Hematopoietic multipotent progenitor cell treated with erythropoietin and hydrocortisone succinate and interleukin-3 and kit ligand, for 17 days (in vitro differentiated cells): ENCODE data around the gene CEP89.
"Not testable (repeated sequence)": the region's sequence is repeated elsewhere in the genome, so short reads cannot be mapped to it uniquely, and the experiment has no call there.

Experiments used
- DNase-seq: peaks from one replicate; pipeline ENCODE4 v3.0.0-alpha.2; 2015; ENCODE audit warnings: low spot score

The CEP89 gene

GRCh38 chr19:32945260-32945659, 26.5 kb downstream of the CEP89 start:
- DNase-seq: no peak

GRCh38 chr19:32941273-32941672, 30.5 kb downstream of the CEP89 start:
- not testable (repeated sequence) for DNase-seq

- DNase-seq: no peak
Observed at GRCh38 chr19:32936065-32936464, 35.7 kb downstream of the CEP89 start.

- no peak for DNase-seq
Observed at GRCh38 chr19:32935629-32936028, 36.1 kb downstream of the CEP89 start.

- no peak for DNase-seq
Observed at GRCh38 chr19:32933571-32933970, 38.2 kb downstream of the CEP89 start.

DNA sequence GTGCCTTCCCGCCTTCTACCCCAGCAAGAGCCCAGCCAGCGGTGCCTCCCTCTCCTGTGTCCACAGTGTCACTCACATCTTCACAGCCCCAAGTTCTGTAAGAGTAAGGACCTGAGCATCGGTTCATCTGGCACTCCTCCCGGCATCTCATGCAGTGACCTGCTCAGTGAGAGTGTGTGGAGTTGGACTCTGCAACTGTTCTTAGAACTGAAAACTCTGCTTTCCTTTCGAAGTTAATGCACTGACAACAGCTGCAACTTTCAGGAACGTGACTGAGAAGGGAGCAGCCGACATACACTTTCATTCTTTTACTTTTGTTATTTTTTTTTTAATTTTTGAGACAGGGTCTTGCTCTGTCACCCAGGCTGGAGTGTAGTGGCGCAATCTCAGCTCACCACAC, 41.2 kb downstream of the CEP89 start:
- no peak for DNase-seq

- no peak for DNase-seq
Observed at GRCh38 chr19:32928806-32929205, 43.0 kb downstream of the CEP89 start.

GRCh38 chr19:32924200-32924599, 47.6 kb downstream of the CEP89 start:
- DNase-seq: no peak

DNA sequence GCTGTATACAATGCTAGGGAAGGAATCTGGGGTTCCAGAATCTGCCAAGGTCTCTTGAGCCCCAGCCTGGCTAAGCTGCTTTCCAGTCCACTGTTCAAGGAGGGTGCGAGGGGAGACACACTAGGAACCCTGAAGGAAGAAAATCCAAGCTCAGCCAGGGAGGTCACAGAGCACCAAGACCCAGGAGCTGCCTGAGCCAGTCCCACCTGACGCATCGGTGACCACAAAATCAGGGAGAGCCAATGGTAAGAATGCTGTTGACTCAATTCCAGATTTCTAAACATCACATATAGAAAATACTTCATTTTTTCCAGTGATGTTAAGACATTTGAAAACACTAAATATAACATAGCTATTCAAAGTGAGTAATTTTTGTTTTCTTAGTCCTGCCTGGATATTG, 50.1 kb downstream of the CEP89 start:
- DNase-seq: no peak

GRCh38 chr19:32919365-32919764, 52.4 kb downstream of the CEP89 start:
- DNase-seq: no peak

DNA sequence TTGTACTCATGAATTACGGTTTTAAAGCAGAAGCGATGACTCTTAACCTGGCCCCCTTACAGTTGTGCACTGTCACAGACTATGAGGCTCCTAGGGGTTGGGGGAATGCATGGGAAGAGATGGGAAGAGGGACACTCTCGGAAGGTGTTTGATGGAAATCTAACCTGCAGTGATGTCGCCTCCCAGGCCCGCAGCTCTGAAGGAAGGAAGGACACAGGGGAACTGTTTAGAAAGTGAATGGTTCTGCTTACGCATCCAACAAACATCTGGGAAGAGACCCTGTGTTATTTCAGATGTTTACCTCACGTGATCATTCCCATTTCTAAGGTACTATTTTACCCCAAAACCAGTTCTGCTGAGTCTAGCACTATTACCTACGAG, 54.2 kb downstream of the CEP89 start:
- DNase-seq: no peak

GRCh38 chr19:32916969-32917615, 54.7 kb downstream of the CEP89 start:
- DNase-seq: no peak

DNA sequence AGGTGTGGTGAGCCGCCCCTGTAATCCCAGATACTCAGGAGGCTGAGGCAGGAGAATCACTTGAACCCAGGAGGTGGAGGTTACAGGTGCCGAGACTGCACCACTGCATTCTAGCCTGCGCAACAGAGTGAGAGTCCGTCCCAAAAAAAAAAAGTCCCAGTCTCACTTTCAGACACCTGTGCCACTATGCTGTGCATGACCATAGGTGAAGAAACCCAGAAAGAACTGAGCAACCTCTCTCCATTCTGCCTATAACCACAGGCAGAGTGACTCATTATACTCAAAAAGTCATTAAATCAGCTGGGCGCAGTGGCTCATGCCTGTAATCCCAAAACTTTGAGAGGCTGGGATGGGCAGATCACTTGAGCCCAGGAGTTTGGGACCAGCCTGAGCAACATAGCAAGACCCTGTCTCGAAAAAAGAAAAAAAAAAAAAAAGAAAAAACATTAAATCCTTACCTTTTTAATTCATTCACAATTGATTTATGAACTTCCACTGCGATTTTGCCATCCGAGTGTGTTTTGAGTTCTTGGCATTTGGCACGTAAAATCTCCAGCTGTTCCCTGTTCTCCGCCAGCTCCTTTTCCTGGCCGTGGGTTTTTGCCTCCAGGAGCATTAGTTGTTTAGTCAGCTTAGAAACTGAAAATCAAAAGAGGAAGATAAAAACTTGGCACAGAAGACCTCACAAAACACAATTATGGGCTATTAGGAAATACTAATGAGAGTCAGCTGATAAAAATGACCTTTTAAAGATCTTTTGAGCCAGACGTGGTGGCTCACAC, 56.7 kb downstream of the CEP89 start:
- no peak for DNase-seq

GRCh38 chr19:32911467-32911866, 60.3 kb downstream of the CEP89 start:
- DNase-seq: no peak

GRCh38 chr19:32910874-32911273, 60.9 kb downstream of the CEP89 start:
- no peak for DNase-seq

- DNase-seq: no peak
Observed at GRCh38 chr19:32910094-32910493, 61.7 kb downstream of the CEP89 start.

DNA sequence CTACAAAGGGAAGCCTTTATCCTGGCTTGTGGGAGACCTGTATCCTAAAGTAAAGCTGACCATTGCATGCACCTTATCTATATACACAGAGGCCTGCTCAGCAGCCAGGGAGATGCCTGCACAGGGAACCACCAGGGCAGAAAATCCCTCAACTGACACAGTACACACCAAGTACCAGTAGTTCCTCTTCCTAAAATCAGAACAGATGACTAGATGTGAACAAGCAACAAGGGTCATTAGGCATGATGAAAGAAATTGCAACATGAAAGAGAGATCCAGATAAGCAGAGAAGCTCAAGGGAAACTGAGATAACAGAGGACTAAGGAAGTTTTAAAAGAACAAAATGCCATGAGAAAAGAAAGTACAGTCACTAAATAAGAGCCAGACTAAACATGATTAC, 62.5 kb downstream of the CEP89 start:
- no peak for DNase-seq

DNA sequence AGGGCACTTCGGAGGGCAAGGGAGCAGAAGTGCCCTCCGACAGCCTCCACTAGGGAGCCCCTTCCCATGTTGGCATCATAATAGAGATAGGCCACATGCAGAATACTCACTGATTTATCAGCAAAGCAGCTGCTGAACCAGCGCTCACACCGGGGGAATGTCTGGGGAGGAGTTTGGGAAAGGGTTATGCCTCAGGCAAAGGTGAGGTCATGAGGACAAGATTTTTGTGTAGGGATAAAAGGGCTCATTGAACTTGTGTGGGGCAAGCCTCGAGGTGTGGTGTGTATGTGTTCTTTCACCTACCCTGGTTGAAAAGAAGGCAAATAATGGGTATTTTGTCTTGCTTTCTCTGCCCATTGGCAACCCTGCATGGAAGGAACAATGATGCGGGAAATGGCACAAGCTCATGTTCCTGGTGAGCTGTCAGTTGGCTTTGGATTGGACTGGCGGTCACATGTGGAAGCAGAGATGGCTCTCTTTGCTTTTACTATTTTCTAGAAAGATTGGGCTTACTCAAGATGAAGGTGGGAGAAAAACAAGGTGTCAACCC, 63.0 kb downstream of the CEP89 start:
- DNase-seq: no peak

GRCh38 chr19:32902448-32902847, 69.3 kb downstream of the CEP89 start:
- DNase-seq: no peak

- DNase-seq: no peak
Observed at GRCh38 chr19:32901504-32902161, 70.1 kb downstream of the CEP89 start.

DNA sequence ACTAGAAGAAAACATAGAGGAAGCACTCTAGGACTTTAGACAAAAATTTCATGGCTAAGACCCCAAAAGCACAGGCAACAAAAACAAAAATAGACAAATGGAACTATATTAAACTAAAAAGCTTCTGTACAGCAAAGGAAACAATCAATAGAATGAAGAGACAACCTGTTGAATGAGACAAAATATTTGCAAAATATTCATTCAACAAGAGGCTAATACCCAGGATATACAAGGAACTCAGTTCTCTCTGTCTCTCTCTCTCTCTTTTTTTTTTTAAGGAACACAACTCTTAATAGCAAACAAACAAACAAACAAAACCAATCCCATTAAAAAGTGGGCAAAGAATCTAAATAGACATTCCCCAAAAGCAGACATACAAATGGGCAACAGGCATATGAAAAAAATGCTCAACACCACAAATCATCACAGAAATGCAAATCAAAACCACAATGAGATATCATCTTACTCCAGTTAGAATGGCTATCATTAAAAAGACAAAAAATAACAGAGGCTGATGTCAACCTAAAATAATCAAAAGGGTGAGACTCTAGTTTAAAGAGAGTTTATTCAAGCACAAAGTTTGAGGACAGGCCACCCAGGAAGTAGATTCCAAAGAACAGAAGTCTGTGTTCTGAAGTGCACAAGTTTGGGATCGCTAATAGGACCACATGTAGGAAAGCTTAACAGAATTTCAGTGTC, 75.1 kb downstream of the CEP89 start:
- DNase-seq: no peak

DNA sequence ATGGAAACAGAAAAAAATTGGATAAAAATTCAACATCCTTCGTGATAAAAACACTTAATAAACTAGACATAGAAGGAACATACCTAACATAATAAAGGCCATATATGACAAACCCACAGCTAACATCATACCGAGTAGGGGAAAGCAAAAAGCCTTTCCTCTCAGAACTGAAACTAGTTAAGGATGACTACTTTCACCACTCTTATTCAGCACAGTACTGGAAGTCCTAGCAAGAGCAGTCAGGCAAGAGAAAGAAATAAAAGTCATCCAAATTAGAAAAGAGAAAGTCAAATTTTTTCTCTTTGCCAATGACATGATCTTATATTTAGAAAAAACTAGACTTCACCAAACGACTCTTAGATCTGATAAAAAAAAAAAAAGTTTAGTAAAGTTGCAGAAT, 76.4 kb downstream of the CEP89 start:
- no peak for DNase-seq
